Astrocyte (in vitro differentiated cells and primary cell): Measurements from ENCODE around the gene BYSL.

Experiments
- CTCF ChIP-seq: IDR thresholded peaks from 2 replicates; pipeline ENCODE4 v1.5.1; 2011; ENCODE audit warnings: low read depth, mild to moderate bottlenecking, inconsistent platforms, low read length, moderate library complexity; ENCODE audit not compliant: insufficient read depth
- EZH2 ChIP-seq: IDR thresholded peaks from 2 replicates; pipeline ENCODE4 v1.6.1; 2012; ENCODE audit warnings: mild to moderate bottlenecking, low read length, inconsistent platforms; ENCODE audit not compliant: insufficient read depth

- no peak for TF ChIP-seq CTCF
- TF ChIP-seq EZH2 = no peak
Measured at GRCh38 chr6:41881506-41881905, 39.8 kb upstream of the BYSL start.
